HG03460 (cell line): ENCODE measurements around the gene PCDHGA8.
"Not testable (repeated sequence)": the region's sequence is repeated elsewhere in the genome, so short reads cannot be mapped to it uniquely, and the experiment has no call there.

Source experiments
- ATAC-seq: cut with Tn5 transposase; IDR thresholded peaks from one replicate; pipeline ENCODE4 v1.9.1; 2021; ENCODE audit not compliant: unreplicated experiment

Gene PCDHGA8

GRCh38 chr5:141430332-141431113 lies 38.1 kb downstream of the PCDHGA8 start, which contains the start of gene PCDHGA12:
Gene PCDHGA12, plus strand, starts transcription at chr5:141430507. Its CDS starts 253 bp downstream, at chr5:141430760.
- peak; percentile 52 for ATAC-seq

- ATAC-seq: no peak
Observed at GRCh38 chr5:141431286-141431685, 38.9 kb downstream of the PCDHGA8 start.

- not testable (repeated sequence) for ATAC-seq
Observed at GRCh38 chr5:141432308-141432707, 39.9 kb downstream of the PCDHGA8 start.

GRCh38 chr5:141432726-141433125 lies 40.3 kb downstream of the PCDHGA8 start:
- ATAC-seq: not testable (repeated sequence)

- no peak for ATAC-seq
Observed at GRCh38 chr5:141434006-141434405, 41.6 kb downstream of the PCDHGA8 start.

GRCh38 chr5:141437221-141437620 lies 44.8 kb downstream of the PCDHGA8 start:
- ATAC-seq: no peak

GRCh38 chr5:141439411-141440141 lies 47.1 kb downstream of the PCDHGA8 start:
- ATAC-seq: no peak

GRCh38 chr5:141440341-141440740 lies 47.9 kb downstream of the PCDHGA8 start:
- ATAC-seq: no peak

- ATAC-seq: no peak
Observed at GRCh38 chr5:141441571-141442170, 49.2 kb downstream of the PCDHGA8 start.
